ENCODE data around the gene CNBP. TPM values are rescaled to one million over a fixed set of nuclear protein-coding genes. Genes with fewer than 3 reads are reported as not detected.

CNBP gene
- total and polyA plus RNA-seq, 2 of the 13 experiments (the other 11 are each of a cell fraction or from before 2014, with no cell fraction given), result 282 to 354 TPM

DNA sequence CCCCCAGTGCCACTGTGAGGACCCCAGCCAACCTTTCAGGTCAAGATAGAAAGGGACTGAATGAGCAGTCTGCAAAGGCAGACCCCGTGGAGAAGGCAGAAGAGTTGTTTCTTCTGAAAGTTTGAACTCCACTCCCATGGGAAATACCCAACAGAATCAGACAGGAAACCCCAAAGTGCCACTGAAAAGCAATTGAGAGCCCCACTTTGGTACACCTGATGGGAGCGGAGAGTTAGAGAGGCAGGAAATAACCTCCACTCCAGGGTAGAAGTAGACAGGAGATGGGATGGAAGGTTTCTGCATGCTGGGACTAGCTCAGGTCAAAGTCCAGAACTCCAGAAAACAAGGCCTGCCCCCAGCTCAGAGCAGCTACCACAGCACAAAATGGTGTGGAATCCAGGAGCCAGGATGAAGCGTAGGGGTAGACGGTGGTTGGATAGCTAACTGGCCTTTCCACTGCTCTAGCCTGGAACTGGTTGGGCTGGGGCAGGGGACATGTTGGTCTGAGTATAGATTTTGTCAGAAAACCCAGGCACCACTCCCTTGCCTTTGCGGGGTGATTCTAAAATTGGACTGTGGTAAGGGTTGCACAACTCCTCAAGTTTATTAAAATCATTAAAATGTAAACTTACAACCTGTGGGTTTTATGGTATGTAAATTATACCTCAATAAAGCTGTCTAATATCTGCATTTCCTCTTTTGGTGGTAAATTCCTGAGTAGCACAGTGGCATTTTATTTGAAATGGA lies 60.2 kb downstream of the CNBP start (continued):
- TF ChIP-seq, protein P1, sequence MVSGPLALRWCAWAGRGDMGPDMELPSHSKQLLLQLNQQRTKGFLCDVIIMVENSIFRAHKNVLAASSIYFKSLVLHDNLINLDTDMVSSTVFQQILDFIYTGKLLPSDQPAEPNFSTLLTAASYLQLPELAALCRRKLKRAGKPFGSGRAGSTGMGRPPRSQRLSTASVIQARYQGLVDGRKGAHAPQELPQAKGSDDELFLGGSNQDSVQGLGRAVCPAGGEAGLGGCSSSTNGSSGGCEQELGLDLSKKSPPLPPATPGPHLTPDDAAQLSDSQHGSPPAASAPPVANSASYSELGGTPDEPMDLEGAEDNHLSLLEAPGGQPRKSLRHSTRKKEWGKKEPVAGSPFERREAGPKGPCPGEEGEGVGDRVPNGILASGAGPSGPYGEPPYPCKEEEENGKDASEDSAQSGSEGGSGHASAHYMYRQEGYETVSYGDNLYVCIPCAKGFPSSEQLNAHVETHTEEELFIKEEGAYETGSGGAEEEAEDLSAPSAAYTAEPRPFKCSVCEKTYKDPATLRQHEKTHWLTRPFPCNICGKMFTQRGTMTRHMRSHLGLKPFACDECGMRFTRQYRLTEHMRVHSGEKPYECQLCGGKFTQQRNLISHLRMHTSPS (CRISPR knock-in tag; IDR thresholded peaks at IDR 0.05; ENCODE audit: low read depth), result no peak
- TF ChIP-seq ZFYVE20 (CRISPR knock-in tag; IDR thresholded peaks at IDR 0.05; ENCODE audit: borderline replicate concordance, low read depth) (no peak), ZFP36 (IDR thresholded peaks at IDR 0.05; ENCODE audit: borderline replicate concordance, low read depth, low read length, partially characterized antibody) (no peak), ZNF30 (CRISPR knock-in tag; IDR thresholded peaks at IDR 0.05) (no peak), ZBTB7B (CRISPR knock-in tag; IDR thresholded peaks at IDR 0.05) (peak; percentile 63; the same call in 1 of the 2 replicates), ZNF264 (CRISPR knock-in tag; IDR thresholded peaks at IDR 0.05) (peak; percentile 68; the same call in 1 of the 2 replicates), YY1 (IDR thresholded peaks at IDR 0.05; ENCODE audit: insufficient read depth, insufficient replicate concordance, low read depth, low read length) (peak; percentile 54)
- TF ChIP-seq, protein P2, sequence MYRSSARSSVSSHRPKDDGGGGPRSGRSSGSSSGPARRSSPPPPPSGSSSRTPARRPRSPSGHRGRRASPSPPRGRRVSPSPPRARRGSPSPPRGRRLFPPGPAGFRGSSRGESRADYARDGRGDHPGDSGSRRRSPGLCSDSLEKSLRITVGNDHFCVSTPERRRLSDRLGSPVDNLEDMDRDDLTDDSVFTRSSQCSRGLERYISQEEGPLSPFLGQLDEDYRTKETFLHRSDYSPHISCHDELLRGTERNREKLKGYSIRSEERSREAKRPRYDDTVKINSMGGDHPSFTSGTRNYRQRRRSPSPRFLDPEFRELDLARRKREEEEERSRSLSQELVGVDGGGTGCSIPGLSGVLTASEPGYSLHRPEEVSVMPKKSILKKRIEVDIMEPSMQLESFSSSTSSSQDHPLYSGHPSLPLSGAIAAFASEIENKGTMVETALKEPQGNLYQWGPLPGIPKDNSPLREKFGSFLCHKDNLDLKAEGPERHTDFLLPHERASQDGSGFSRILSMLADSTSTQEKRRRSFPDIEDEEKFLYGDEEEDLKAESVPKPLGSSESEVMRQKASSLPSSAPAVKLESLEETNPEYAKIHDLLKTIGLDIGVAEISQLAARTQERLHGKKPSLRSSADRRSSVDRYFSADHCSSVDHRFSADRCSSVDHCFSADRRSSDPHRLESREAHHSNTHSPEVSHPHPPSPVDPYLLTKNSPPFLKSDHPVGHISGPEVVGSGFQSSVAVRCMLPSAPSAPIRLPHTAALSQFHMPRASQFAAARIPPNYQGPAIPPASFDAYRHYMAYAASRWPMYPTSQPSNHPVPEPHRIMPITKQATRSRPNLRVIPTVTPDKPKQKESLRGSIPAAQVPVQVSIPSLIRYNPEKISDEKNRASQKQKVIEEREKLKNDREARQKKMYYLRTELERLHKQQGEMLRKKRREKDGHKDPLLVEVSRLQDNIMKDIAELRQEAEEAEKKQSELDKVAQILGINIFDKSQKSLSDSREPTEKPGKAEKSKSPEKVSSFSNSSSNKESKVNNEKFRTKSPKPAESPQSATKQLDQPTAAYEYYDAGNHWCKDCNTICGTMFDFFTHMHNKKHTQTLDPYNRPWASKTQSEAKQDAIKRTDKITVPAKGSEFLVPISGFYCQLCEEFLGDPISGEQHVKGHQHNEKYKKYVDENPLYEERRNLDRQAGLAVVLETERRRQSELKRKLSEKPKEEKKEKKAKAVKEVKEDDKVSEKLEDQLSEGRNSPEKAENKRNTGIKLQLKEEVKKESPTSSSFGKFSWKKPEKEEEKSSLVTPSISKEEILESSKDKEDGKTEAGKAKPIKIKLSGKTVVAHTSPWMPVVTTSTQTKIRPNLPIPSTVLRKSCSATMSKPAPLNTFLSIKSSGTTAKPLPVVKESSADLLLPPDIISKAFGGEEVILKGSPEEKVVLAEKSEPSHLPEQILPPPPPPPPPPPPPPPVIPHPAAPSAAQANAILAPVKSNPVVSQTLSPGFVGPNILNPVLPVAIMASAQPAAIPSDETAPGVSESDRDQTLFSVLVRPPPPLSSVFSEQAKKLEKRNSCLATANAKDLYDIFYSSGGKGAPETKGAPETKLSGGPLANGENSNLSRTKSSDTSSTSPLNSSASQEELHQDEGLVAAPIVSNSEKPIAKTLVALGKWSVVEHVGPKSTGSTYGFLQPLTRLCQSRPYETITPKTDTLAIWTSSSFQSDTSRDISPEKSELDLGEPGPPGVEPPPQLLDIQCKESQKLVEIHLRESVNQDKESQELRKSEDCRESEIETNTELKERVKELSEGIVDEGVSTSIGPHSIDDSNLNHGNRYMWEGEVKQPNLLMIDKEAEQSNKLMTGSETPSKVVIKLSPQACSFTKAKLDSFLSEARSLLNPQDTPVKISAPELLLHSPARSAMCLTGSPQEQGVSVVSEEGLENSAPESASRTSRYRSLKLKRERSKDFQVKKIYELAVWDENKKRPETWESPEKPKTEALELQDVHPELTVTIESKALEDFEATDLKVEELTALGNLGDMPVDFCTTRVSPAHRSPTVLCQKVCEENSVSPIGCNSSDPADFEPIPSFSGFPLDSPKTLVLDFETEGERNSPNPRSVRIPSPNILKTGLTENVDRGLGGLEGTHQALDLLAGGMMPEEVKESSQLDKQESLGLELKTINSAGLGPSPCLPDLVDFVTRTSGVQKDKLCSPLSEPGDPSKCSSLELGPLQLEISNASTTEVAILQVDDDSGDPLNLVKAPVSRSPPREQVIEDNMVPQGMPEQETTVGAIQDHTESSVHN (CRISPR knock-in tag; IDR thresholded peaks at IDR 0.05), result no peak
- TF ChIP-seq, protein P3, sequence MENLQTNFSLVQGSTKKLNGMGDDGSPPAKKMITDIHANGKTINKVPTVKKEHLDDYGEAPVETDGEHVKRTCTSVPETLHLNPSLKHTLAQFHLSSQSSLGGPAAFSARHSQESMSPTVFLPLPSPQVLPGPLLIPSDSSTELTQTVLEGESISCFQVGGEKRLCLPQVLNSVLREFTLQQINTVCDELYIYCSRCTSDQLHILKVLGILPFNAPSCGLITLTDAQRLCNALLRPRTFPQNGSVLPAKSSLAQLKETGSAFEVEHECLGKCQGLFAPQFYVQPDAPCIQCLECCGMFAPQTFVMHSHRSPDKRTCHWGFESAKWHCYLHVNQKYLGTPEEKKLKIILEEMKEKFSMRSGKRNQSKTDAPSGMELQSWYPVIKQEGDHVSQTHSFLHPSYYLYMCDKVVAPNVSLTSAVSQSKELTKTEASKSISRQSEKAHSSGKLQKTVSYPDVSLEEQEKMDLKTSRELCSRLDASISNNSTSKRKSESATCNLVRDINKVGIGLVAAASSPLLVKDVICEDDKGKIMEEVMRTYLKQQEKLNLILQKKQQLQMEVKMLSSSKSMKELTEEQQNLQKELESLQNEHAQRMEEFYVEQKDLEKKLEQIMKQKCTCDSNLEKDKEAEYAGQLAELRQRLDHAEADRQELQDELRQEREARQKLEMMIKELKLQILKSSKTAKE (CRISPR knock-in tag; IDR thresholded peaks at IDR 0.05; ENCODE audit: borderline replicate concordance), result no peak
- TF ChIP-seq, protein P4, sequence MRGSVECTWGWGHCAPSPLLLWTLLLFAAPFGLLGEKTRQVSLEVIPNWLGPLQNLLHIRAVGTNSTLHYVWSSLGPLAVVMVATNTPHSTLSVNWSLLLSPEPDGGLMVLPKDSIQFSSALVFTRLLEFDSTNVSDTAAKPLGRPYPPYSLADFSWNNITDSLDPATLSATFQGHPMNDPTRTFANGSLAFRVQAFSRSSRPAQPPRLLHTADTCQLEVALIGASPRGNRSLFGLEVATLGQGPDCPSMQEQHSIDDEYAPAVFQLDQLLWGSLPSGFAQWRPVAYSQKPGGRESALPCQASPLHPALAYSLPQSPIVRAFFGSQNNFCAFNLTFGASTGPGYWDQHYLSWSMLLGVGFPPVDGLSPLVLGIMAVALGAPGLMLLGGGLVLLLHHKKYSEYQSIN (CRISPR knock-in tag; IDR thresholded peaks at IDR 0.05; ENCODE audit: borderline replicate concordance), result no peak

Data from HepG2 (cell line).